Mesodermal cell (in vitro differentiated cells): ENCODE measurements around the gene ARHGAP6.

Source experiments
- H3K27ac ChIP-seq: 2 replicates; pipeline ENCODE4 v1.7.0; 2013; ENCODE audit warnings: mild to moderate bottlenecking, low read depth, low read length, moderate library complexity; ENCODE audit not compliant: severe bottlenecking
- H3K36me3 ChIP-seq: 2 replicates; pipeline ENCODE4 v1.7.1; 2013; ENCODE audit warnings: mild to moderate bottlenecking, low read length, moderate library complexity; ENCODE audit not compliant: control insufficient read depth, insufficient read depth
- H3K4me1 ChIP-seq: one replicate; pipeline ENCODE4 v1.7.1; 2013; ENCODE audit warnings: mild to moderate bottlenecking, low read length; ENCODE audit not compliant: insufficient read depth, control insufficient read depth, poor library complexity, severe bottlenecking
- H3K4me3 ChIP-seq: 2 replicates; pipeline ENCODE4 v1.7.0; 2013; ENCODE audit warnings: low read length, control low read depth, mild to moderate bottlenecking; ENCODE audit not compliant: insufficient read depth, poor library complexity, severe bottlenecking; ENCODE audit errors: extremely low read depth
- H3K9me3 ChIP-seq: 2 replicates; pipeline ENCODE4 v1.7.1; 2013; ENCODE audit warnings: mild to moderate bottlenecking, low read length, moderate library complexity; ENCODE audit not compliant: control insufficient read depth
- WGBS, 2 experiments: methylation state at CpG; one replicate each; pipeline ENCODE4 v1.1.5; 2013; ENCODE audit warnings: missing lambda C conversion rate in 2 of 2; ENCODE audit not compliant: insufficient coverage in 2 of 2; 5-methylcytosine and 5-hydroxymethylcytosine counted together

ARHGAP6 gene

DNA sequence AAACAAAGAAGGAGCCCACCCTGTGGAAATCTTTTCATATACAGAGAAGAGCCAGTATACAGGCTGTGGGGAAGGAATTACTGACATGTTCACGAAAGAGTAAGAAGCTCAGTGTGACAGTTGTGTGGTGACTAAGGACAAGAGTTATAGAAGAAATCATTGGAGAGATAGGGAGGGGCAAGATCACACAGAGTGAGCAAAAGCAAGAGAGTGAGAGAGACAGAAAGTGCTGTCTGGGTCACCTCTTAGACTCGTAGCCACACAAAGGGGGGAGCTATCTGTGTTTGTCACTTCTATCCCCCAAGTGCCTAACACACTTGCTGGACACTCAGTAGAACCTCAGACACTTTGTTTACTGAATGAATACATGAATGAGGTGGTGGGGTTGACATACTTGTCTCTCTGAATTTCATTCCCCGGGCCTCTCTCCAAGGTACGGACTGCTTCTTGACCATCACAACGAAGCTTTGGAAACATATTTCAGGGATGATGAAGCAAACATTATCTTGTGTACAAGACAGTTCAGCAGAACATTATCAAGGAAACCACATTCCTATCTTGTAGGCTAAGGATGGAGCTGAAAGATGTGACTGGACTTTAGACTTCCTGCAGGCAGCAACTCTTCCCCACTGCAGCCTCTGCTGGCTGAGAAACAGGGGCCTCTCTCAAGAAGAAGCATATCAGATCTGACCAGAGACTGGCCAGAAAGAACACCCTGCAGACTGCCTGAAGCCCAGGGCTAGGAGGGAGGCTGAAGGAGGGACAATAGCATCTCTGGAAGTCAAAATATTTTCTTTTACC lies 204.3 kb downstream of the ARHGAP6 start:
- Histone ChIP-seq H3K27ac (peak overlapping the region; percentile 29), H3K9me3 (no peaks in the 10 kb centered on the region), H3K4me1 (no peaks in the 10 kb centered on the region), H3K4me3 (no peak overlapping the region), H3K36me3 (no peaks in the 10 kb centered on the region)
- WGBS, 2 experiments: 100% methylated on average over 1 of the region's 5 CpGs; no CpG with 5 or more reads in 1 of the 2 experiments

DNA sequence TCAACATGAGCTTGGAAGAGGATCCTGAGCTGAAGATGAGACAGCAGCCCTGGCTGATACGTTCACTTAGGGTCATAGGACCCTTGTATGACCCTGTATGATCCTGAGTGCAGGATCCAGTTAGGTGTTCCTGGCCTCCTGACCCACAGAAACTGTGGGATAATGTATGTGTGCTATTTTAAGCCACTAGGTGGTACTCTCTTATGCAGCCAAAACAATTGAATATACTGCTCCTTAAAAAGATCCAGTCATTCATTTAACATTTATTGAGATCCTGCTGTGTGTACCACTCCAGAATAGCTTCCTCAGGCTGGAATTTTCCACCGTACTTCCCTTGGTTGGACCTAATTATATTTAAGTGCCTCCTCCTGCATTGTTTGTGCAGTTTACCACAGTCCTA lies 205.4 kb downstream of the ARHGAP6 start:
- H3K27ac ChIP-seq: no peak overlapping the region
- no peak overlapping the region for H3K4me3 ChIP-seq
- 100% methylated on average over 1 of the region's 2 CpGs; no CpG with 5 or more reads in 1 of the 2 experiments for WGBS, 2 experiments
- no peaks in the 10 kb centered on the region for H3K36me3 ChIP-seq
- H3K9me3 ChIP-seq: no peaks in the 10 kb centered on the region
- no peaks in the 10 kb centered on the region for H3K4me1 ChIP-seq

GRCh38 chrX:11458170-11458569 lies 207.6 kb downstream of the ARHGAP6 start:
- Histone ChIP-seq H3K36me3 (no peaks in the 10 kb centered on the region), H3K4me3 (no peak overlapping the region), H3K9me3 (no peaks in the 10 kb centered on the region), H3K27ac (no peak overlapping the region), H3K4me1 (no peaks in the 10 kb centered on the region)
- no CpG with 5 or more reads among the region's 3 CpGs for WGBS, 2 experiments

- no peak overlapping the region for H3K4me3 ChIP-seq
- peaks cover 3% of the 10 kb centered on the region for H3K4me1 ChIP-seq
- no peaks in the 10 kb centered on the region for H3K9me3 ChIP-seq
- H3K36me3 ChIP-seq: no peaks in the 10 kb centered on the region
- WGBS, 2 experiments: 80 to 100% methylated on average over 1 of the region's 5 CpGs
- no peak overlapping the region for H3K27ac ChIP-seq
Measured at GRCh38 chrX:11451151-11451550, 214.6 kb downstream of the ARHGAP6 start.

GRCh38 chrX:11450354-11450753 lies 215.4 kb downstream of the ARHGAP6 start:
- H3K9me3 ChIP-seq: no peaks in the 10 kb centered on the region
- no peak overlapping the region for H3K4me3 ChIP-seq
- no peaks in the 10 kb centered on the region for H3K36me3 ChIP-seq
- H3K4me1 ChIP-seq: peaks cover 3% of the 10 kb centered on the region
- 50% methylated on average over 1 of the region's 8 CpGs; no CpG with 5 or more reads in 1 of the 2 experiments for WGBS, 2 experiments
- no peak overlapping the region for H3K27ac ChIP-seq

- H3K36me3 ChIP-seq: no peaks in the 10 kb centered on the region
- no peak overlapping the region for H3K4me3 ChIP-seq
- peaks cover 3% of the 10 kb centered on the region for H3K4me1 ChIP-seq
- H3K27ac ChIP-seq: no peak overlapping the region
- WGBS, 2 experiments: no CpG with 5 or more reads among the region's 2 CpGs
- no peaks in the 10 kb centered on the region for H3K9me3 ChIP-seq
Measured at GRCh38 chrX:11449613-11450012, 216.1 kb downstream of the ARHGAP6 start.

GRCh38 chrX:11447418-11447817 lies 218.3 kb downstream of the ARHGAP6 start:
- WGBS, 2 experiments: no CpG with 5 or more reads among the region's 1 CpG
- H3K36me3 ChIP-seq: no peaks in the 10 kb centered on the region
- H3K4me3 ChIP-seq: no peak overlapping the region
- H3K9me3 ChIP-seq: no peaks in the 10 kb centered on the region
- H3K4me1 ChIP-seq: peaks cover 3% of the 10 kb centered on the region
- H3K27ac ChIP-seq: no peak overlapping the region

DNA sequence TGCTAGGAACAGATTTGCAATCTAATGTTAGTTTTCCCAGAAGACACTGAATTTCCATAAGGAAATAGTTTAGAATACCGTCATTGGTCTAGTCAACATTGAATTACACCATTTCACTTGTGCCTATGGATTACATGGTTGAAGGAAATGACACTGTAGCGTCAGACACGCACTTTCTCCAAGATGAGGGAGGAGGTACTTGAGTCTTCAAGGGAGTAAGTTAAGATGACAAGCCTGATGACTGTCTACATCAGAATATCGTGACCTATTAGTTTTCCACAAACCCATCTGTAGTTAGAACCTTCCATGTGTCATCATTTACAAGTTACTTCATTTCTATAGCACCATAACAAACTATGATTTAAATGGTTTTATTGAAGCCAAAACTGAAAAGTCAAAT lies 218.8 kb downstream of the ARHGAP6 start:
- H3K36me3 ChIP-seq: no peaks in the 10 kb centered on the region
- no CpG with 5 or more reads among the region's 4 CpGs for WGBS, 2 experiments
- no peak overlapping the region for H3K4me3 ChIP-seq
- H3K27ac ChIP-seq: no peak overlapping the region
- no peaks in the 10 kb centered on the region for H3K9me3 ChIP-seq
- H3K4me1 ChIP-seq: peaks cover 3% of the 10 kb centered on the region

DNA sequence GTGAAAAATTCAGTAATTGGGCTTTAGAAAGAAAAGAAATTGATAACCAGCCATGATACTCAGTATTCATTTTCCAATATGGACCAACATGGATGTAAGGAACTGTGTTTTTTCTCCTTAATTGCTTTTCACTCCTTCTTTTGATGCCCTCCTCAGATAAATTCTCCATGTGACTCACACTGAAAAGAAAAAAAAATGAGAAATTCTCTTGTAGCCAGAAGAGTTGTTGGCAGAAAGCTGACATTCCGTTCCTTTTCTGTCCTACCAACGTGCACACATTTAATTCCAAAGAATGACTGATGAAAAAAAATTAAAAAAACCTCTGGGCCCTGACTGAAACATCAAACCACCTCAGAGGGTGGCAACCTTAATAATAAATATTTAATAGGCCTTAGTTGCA lies 219.4 kb downstream of the ARHGAP6 start:
- no peak overlapping the region for H3K4me3 ChIP-seq
- WGBS, 2 experiments: no CpG with 5 or more reads among the region's 2 CpGs
- H3K36me3 ChIP-seq: no peaks in the 10 kb centered on the region
- H3K27ac ChIP-seq: no peak overlapping the region
- H3K4me1 ChIP-seq: peaks cover 3% of the 10 kb centered on the region
- H3K9me3 ChIP-seq: no peaks in the 10 kb centered on the region

GRCh38 chrX:11445540-11445939 lies 220.2 kb downstream of the ARHGAP6 start:
- H3K9me3 ChIP-seq: no peaks in the 10 kb centered on the region
- WGBS, 2 experiments: 90 to 93% methylated on average over 2 of the region's 2 CpGs

GRCh38 chrX:11444052-11444451 lies 221.7 kb downstream of the ARHGAP6 start:
- H3K4me1 ChIP-seq: no peaks in the 10 kb centered on the region
- WGBS, 2 experiments: no CpG with 5 or more reads among the region's 3 CpGs
- H3K4me3 ChIP-seq: no peak overlapping the region
- H3K36me3 ChIP-seq: no peaks in the 10 kb centered on the region
- no peaks in the 10 kb centered on the region for H3K9me3 ChIP-seq
- H3K27ac ChIP-seq: no peak overlapping the region

More at GRCh38 chrX:11445540-11445939, 220.2 kb downstream of the ARHGAP6 start:
- no peaks in the 10 kb centered on the region for H3K36me3 ChIP-seq
- no peak overlapping the region for H3K27ac ChIP-seq
- H3K4me1 ChIP-seq: peaks cover 3% of the 10 kb centered on the region
- no peak overlapping the region for H3K4me3 ChIP-seq
